Tibial artery (tissue), 4 donors: ENCODE data around the gene RNF26.

Source experiments
- DNase-seq, 2 donors: peaks; one replicate each; pipeline ENCODE4 v3.0.0-alpha.2; 2019
- H3K27ac ChIP-seq, 2 donors: fragments of 200-600 bp; sonication (generic) in 1 of 2; 1 replicate in 1 of 2; 2 replicates in 1 of 2; pipeline ENCODE4 v1.5.1; 2018 to 2019; ENCODE audit warnings: mild to moderate bottlenecking in 1 of 2
- H3K27me3 ChIP-seq, 2 donors: fragments of 200-600 bp; sonication (generic) in 1 of 2; one replicate each; pipeline versions ENCODE4 v1.5.1 to v1.6.0; 2016 to 2019
- H3K36me3 ChIP-seq, 3 donors: fragments of 200-600 bp; sonication (generic) in 2 of 3; one replicate each; pipeline ENCODE4 v1.5.1; 2016 to 2019; ENCODE audit warnings: mild to moderate bottlenecking in 2 of 3
- H3K4me1 ChIP-seq, 4 donors: fragments of 200-600 bp; sonication (generic) in 2 of 4; 1 replicate in 3 of 4; 2 replicates in 1 of 4; pipeline ENCODE4 v1.5.1; 2016 to 2019
- H3K4me3 ChIP-seq, 2 donors: fragments of 200-600 bp; sonication (generic) in 1 of 2; 1 replicate in 1 of 2; 2 replicates in 1 of 2; pipeline ENCODE4 v1.5.1; 2018 to 2019; ENCODE audit warnings: mild to moderate bottlenecking in 2 of 2
- H3K9me3 ChIP-seq, 3 donors: fragments of 200-600 bp; sonication (generic) in 1 of 3; one replicate each; pipeline ENCODE4 v1.5.1; 2016 to 2019
- intact Hi-C: fragments of 100-400 bp; cut with DNase I; formaldehyde crosslinking; loops from one replicate; pipeline ENCODE4 v1.15.0; 2023; ENCODE audit warnings: low total_unique reads
- TF ChIP-seq, protein P1 (sequence below), 2 experiments: fragments of 200-600 bp in 1 of 2; fragments of 450-650 bp in 1 of 2; IDR thresholded peaks; one replicate each; pipeline ENCODE4 v1.5.1; 2017 to 2019; ENCODE audit warnings: antibody characterized with exemption in 2 of 2, mild to moderate bottlenecking in 1 of 2, moderate library complexity in 1 of 2

The RNF26 gene

DNA sequence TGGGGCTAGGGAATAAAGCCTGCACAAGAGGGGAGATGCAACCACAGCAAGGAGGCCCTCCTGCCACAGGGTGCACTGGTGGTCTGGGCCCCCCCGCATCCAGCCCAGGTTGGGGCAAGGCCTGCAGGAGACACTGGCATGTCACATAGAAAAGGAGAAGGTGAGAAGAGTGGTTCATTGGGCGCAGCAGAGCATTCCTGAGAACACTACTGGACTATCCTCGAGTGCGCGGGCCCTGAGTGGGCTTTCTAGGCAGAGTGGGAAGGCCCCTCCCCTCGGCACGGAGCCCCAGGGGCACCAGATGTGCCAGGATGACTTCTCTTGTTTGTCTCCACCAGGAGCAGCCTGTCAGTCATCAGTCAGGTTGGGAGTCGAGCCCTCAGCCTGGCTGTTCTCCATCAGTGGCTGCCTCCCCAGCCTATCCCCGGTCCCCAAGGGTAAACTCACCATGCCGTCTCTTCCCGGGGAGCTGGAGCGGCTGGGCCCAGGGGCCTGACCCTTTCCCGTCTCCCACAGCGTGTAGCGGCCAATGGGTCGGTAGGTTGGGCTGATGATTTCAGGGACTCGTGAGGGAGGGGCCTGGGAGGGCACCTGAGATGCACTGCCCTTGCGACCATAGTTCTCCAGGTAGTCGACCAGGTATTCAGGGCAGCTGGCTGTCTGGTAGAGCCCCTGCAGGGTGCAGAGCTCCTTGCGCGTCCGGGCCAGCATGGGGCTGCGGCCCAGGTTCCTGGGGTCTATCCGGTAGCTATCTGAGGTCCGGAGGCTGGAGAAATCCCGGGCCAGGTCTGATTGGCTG, 38.1 kb downstream of the RNF26 start:
- no peaks in the 10 kb centered on the region for H3K36me3 ChIP-seq
- H3K4me1 ChIP-seq, result peaks cover 0 to 81% (median 68%) of the 10 kb centered on the region in 4 donors
- intact Hi-C loops, result no loop called here
- H3K27me3 ChIP-seq, result no peaks in the 10 kb centered on the region
- no peak overlapping the region for H3K27ac ChIP-seq
- no peak for DNase-seq
- H3K9me3 ChIP-seq, result no peaks in the 10 kb centered on the region
- H3K4me3 ChIP-seq, result no peak overlapping the region
- TF ChIP-seq, protein P1, sequence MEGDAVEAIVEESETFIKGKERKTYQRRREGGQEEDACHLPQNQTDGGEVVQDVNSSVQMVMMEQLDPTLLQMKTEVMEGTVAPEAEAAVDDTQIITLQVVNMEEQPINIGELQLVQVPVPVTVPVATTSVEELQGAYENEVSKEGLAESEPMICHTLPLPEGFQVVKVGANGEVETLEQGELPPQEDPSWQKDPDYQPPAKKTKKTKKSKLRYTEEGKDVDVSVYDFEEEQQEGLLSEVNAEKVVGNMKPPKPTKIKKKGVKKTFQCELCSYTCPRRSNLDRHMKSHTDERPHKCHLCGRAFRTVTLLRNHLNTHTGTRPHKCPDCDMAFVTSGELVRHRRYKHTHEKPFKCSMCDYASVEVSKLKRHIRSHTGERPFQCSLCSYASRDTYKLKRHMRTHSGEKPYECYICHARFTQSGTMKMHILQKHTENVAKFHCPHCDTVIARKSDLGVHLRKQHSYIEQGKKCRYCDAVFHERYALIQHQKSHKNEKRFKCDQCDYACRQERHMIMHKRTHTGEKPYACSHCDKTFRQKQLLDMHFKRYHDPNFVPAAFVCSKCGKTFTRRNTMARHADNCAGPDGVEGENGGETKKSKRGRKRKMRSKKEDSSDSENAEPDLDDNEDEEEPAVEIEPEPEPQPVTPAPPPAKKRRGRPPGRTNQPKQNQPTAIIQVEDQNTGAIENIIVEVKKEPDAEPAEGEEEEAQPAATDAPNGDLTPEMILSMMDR (IDR thresholded peaks at IDR 0.05), result no peak

DNA sequence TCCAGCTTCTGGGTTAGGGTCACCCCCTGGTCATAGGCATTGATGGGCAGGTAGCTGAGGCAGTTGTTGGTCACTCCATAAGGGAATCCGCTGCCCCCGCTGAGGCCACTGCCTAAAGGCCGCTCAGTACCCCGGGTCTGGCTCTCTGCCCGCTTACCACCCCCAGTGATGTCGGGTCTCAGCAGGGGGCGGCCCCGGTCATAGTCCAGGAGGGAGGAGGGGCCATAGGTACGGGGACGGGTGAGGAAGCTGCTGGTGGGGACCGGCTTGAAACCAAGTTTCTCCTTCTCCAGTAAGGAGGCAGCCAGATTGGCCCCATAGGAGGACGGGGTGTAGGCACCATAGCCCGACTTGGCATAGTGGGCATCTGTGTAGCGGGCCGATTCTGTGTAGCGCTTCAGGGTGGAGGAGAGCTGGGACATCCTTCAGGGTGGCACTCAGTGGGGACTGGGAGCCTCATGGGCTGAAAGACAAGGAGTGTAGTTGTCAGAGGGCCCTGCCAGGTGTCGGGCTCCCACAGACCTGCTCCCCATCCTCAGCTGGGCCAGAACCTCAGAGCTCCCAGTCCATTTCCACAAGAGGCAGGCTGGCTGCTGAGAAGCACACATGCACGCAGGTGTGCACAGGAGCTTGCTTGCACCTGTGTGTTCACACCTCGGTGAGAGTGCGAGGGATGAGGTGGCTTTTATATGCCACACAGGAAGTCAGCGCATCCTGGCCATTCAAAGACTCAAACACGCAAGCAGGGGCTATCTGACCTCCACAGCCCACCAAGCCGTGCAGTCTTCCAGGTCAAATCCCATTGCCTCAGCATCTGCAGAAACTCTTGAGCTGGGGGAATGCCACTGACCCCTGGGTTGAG, 39.0 kb downstream of the RNF26 start:
- Histone ChIP-seq H3K4me1 (peaks cover 0 to 73% (median 62%) of the 10 kb centered on the region in 4 donors), H3K27me3 (no peaks in the 10 kb centered on the region)
- DNase-seq, result no peak

GRCh38 chr11:119373921-119374631, 39.7 kb downstream of the RNF26 start:
- Histone ChIP-seq H3K27me3 (no peaks in the 10 kb centered on the region), H3K36me3 (no peaks in the 10 kb centered on the region), H3K9me3 (no peaks in the 10 kb centered on the region), H3K4me1 (peaks cover 0 to 65% (median 55%) of the 10 kb centered on the region in 4 donors), H3K4me3 (no peak overlapping the region), H3K27ac (peak overlapping the region in 1 of 2 donors; percentile 79)
- intact Hi-C loops, result loop anchor here (2.0 kb wide), 1 partner anchor 17 kb away; no protein-coding TSS in a partner anchor
- TF ChIP-seq, protein P1 (IDR thresholded peaks at IDR 0.05), result peak; percentile 90 to 91
- DNase-seq, result peak; percentile 70 to 85

More for the DNA sequence above, 39.0 kb downstream of the RNF26 start:
- intact Hi-C loops, result no loop called here
- Histone ChIP-seq H3K27ac (peak overlapping the region in 1 of 2 donors; percentile 79), H3K4me3 (no peak overlapping the region), H3K36me3 (no peaks in the 10 kb centered on the region), H3K9me3 (no peaks in the 10 kb centered on the region)
- TF ChIP-seq, protein P1 (IDR thresholded peaks at IDR 0.05), result no peak

DNA sequence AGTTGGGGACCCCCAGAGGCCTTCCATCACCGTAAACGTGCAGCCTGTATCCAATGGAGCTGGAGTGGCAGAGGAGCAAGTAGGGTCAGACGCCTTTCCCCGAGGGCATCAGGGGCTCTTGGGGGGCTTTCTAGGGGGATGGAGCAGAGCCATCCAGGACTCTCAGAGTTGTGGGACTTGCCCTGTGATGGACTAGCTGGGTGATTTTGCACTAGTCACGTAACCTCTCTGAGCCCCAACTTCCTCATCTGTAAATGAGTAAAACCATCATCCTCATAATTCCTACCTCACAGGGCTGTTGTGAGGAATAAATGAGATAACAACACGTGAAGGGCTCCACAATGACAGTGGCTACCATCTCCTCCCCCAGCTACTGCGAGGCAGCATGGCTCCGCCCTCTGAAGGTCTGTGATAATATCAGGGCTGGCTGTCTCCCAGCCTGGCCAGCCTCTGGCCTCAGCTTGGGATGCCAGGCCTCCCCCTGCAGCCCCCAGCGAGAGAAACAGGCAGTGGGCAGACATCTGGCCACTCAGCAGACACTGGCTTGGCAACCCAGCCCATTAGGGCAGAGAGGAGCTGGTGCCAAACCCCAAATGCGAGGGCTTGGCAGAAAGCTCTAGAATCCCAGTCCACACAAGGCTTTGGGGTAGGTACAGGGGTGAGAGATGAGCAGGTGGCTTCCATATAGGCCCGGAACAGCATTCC, 40.5 kb downstream of the RNF26 start:
- Histone ChIP-seq H3K4me3 (no peak overlapping the region), H3K27ac (peak overlapping the region; percentile 79 to 83), H3K9me3 (no peaks in the 10 kb centered on the region), H3K27me3 (no peaks in the 10 kb centered on the region), H3K4me1 (peaks cover 0 to 59% (median 50%) of the 10 kb centered on the region in 4 donors), H3K36me3 (no peaks in the 10 kb centered on the region)
- intact Hi-C loops, result loop anchor here (2.0 kb wide), 1 partner anchor 18 kb away; no protein-coding TSS in a partner anchor
- TF ChIP-seq, protein P1 (IDR thresholded peaks at IDR 0.05), result no peak
- peak in 1 of 2 donors; percentile 68 for DNase-seq
